Activated T-cell treated with anti-CD3 and anti-CD28 coated beads for 4 hours (primary cell): ENCODE results near the gene SLC1A4.
"Not testable (repeated sequence)": the region's sequence is repeated elsewhere in the genome, so short reads cannot be mapped to it uniquely, and the experiment has no call there.

Experiments used
- DNase-seq: peaks from one replicate; pipeline ENCODE4 v3.0.0-alpha.2; 2020

Gene SLC1A4

DNA sequence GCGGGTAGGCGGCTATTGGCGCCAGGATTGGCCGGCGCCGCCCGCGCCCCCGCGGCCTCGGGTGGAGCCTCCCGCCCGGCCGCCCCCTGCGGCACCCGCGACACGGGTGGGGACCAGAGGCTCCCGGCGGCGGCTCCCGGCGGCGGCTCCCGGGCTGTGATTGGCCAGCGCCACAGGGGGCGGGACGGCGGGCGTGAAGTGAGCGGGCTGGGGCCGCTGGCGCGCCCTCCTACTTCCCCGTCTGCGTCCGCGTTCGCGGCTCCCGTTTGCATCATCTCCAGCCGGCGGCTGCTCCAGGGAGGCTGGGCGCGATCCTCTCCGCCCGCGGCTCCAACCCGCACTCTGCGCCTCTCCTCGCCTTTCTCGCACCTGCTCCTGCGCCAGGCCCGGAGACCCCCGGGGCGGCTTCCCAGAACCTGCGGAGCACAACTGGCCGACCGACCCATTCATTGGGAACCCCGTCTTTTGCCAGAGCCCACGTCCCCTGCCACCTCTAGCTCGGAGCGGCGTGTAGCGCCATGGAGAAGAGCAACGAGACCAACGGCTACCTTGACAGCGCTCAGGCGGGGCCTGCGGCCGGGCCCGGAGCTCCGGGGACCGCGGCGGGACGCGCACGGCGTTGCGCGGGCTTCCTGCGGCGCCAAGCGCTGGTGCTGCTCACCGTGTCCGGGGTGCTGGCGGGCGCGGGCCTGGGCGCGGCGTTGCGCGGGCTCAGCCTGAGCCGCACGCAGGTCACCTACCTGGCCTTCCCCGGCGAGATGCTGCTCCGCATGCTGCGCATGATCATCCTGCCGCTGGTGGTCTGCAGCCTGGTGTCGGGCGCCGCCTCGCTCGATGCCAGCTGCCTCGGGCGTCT is at the start of gene SLC1A4:
SLC1A4 (plus strand) TSS at position 274 of the 856 bp plus-strand sequence; CDS start at position 519, 245 bp downstream.
- peak; percentile 74 for DNase-seq

DNA sequence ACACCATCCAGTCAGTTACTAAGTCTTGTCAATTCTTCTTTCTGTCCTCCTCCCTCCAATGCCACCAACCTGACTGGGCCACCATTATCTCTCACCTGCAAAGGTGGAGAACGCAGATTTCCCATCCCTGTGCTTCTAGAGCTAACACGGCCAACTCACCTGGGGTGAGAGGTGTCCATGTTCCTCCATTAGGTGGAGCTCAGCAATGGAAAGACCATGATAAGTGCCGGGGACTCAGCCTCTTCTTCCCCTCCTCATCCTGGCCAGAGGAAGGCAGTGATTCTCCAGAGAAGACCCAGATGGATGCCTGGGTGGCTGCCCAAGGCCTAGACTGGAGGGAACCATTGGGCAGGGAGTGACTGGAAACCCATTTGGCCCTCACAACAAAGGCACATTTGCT is 48.1 kb upstream of the SLC1A4 start:
- no peak for DNase-seq

DNA sequence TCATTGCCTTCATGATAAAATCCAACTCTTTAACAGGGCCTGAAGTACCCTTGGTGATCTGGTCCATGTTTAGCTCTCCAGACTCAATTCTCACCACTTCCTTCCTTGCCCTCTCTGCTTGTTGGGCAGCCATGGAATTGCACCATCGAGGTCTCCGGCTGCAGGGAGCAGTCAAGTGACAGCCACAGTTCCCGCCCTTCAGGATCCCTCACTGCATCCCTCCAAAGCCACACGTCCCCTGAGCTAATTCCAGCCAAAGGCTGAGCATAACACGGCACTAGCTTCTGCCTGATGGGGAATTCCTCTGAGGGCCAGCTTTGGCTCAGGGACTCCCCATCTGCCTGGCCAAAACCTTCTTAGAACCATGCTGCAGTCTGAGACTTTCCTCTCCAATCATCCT is 47.4 kb upstream of the SLC1A4 start:
- no peak for DNase-seq

DNA sequence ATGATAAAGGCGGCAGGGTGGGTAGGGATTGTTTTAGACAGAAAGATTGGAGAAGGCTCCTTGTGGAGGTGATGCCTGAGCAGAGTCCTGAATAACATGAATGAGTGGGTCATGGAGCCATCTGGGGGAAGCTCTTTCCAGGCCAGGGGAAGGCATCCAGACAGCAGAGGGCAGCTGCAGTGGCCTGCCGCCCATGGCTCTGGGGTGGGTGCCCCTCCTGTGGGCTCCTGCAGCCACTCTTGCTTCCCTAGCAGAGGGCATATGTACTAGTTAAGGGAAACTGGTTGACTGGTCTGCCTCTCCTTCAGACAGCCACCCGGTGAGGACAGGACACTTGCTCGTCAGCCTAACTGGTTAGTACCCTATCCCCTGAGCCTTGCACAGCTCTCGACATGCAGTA is 46.5 kb upstream of the SLC1A4 start:
- no peak for DNase-seq

DNA sequence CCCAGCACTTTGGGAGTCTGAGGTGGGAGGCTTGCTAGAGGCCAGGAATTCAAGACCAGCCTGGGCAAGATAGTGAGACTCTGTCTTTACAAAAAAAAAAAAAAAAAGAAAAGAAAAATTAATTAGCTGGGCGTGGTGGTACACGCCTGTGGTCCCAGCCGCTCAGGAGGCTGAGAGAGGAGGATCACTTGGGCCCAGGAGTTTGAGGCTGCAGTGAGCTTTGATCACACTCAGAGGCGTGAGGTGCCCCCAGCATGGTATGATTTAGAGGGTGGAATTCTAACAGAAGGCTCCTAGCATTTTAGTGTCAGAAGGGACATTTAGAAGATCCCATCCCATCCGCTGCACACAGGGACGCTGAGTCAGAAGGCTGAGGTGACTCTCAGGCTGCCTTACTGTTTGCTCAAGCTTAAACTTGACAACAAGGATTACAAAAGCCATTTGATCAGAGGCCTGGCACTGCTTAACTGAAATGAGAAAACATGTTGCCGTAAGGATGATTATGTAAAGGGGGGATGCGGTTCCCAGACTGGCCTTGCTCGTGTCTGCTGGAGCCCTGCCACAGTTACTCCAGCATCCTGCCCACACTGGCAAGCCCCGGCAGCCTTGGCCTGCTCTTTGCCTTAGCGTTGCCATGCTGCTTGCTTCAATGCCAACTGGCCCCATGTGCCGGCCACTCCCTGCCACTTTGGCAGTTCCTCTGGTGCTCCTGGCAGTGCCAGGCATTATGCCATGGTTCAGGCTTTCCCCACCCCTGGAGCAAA is 45.6 kb upstream of the SLC1A4 start:
- no peak for DNase-seq

DNA sequence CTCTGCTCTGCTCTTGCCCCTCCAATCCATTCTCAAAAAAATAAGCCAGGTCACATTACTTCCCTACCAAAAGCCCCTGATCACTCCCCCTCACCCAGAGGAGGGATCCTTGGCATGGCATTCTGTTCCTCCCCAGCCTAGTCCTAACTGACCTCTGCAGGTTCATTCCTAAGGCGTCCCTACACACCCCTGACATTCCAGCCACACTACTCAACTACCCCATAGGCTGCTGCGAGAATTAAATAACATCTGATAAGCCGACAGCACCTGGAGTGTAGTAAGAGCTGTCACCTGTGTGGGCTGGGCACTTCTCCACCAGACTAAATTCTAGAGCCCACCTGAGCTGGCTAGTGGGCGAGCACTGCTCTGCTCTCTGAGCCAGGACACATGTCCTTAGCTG is 44.7 kb upstream of the SLC1A4 start:
- no peak for DNase-seq

DNA sequence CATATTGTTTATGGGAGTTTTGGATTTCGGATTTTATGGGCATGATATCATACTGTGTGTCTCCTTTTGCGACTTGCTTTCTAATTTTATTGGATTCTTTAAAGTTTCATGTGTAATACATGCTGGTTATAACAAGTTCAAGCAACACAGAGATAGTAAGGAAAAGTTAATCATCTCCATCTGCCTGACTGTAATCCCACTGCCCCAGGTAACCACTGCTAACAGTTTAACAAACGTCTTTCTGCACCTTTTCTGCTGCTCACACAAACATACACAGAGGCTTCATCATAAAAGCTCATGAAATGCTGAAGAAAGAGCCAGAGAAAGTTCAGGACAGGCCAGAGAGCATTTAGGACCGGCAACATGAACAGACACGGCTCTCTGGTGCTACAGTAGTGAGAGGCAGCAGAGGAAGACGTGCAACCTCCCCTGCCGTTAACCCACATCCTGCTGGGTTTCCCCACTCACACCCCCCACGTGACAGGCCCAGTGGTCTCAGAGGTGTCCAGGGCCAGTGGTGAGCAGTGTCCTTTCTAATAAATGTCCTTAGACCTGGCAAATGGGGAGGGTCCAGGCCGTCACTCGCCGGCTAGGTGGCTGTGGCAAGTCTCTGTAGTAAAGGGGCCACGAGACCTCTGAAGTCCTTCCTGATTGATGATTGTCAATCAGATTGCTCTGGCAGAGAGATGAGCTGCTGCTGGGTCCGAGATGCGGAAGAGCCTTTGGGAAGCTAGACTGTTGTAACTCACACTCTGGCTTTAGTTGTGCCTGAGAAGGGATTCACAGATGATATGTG is 43.0 kb upstream of the SLC1A4 start:
- peak; percentile 41 for DNase-seq

DNA sequence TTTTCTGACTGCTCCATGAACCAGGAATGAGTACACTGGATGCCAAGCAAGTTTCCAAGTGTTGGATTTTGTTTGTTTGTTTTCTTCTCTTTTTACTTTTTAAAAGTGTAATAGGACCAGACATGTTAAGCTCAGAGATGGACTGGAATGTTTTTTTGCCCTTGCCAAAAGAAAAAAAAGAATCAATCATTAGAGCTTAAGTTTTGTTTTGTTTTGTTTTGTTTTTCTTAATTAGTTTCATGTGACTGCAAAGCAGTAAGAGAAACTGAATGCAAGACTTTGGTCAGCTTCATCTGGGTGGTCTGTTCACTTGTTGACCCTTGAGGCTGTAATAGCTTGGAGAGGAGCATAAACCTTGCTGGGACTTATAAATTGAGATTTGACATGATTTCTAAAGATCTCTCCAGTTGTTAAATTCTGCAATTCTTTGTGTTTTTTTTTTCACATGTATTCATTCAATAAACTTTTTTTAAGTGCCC is 42.4 kb upstream of the SLC1A4 start:
- no peak for DNase-seq

DNA sequence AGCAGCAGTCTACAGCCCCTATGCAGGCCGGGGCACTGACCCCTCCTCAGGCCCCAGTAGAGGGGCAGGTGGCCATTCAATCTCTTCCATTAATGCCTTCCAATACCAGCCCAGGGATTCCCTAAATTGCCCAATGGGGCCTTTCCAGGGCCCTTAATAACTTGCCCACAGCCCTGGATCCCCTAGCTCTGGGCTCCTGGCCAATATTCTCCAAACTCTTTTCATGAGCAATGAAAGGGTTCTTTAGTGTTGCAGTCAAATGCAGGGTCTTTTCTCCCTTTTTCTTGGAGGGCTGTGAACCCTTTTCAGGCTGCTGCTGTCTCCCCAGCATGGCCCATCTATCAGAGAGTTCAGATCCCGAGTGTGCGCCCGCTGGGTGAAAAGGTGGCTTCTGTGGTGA is 41.3 kb upstream of the SLC1A4 start:
- no peak for DNase-seq

DNA sequence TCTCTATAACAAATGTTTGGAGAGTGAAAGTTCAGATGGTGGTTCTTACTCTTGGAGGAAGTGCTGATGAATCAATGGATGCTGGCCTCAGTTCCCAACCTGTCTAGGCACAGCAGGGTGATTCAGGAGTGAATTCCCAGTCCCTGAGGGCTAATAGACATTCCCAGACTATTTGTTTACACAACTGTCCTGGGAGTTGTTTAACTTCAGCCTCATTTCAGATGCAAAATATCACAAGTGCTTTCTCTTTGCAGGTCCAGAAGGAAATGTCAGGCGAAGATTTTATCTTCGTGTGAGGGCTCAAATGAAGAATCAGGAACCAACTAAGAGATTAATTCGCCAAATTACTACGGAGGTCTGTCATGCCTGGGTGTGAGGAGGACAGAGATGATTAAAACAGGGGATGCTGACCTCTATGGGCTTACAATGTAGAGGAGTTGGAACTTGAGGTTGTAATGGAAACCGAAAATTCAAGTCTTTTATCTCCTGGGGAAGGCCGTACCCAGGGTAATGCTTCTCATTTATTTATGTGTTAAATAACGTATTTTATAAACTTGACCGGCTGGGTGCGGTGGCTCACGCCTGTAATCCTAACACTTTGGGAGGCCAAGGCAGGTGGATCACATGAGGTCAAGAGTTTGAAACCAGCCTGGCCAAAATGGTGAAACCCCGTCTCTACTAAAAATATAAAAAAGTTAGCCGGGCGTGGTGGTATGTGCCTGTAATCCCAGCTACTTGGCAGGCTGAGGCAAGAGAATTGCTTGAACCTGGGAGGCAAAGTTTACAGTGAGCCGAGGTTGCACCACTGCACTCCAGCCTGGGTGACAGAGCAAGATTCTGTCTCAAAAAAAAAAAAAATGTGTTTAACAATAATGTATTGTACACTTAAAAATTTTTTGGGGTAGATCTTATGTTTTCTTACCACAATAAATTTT is 38.7 kb upstream of the SLC1A4 start:
- DNase-seq = no peak

DNA sequence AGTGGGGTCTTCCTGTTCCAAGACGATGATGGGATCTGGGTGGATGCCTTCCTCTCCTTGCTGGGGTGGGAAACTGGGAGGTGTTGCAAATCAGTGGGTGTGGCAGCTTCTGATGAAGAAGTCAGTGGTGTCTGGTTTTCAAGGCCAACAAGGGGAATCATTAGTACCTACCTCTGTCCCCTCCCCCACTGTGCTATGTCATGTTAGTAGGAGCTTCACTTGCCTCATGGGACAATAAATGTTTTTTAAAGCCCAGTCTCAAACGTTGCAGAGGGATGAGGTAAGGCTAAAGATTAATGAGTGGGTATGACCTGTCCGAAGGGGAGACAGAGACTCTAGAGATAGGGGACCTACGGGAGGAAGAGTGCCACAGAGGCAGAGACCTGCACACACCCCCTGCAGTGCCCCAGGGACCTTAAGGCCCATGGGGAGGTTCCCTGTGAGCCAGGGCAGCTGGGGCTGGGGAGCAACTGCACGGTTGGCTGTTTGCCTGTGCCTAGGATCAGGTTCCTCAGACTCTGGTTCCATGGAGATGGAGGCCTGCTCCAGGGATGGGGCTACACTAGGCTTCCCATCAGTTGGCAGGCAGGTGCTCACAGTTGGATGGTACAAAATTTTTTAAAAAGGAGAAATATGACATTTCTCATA is 37.8 kb upstream of the SLC1A4 start:
- DNase-seq = no peak

DNA sequence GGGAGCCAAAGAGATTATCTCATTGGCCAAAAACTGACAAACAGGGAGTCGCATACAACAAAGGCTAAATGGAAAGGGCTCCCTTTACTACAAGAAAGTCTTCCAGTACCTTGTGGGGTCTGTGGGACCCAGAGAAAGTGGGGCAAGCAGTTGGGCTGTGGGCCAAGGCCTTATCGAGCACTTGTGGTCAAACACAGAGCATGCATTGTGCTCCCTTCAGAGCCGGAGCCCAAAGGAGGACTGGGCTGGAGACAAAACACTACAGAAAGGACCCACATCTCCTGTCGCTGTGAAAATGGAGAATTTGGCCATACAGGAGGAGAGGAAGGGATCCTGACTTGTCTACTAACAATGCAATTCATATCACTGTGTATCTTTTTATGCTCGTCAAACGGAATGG is 37.1 kb upstream of the SLC1A4 start:
- DNase-seq = no peak

DNA sequence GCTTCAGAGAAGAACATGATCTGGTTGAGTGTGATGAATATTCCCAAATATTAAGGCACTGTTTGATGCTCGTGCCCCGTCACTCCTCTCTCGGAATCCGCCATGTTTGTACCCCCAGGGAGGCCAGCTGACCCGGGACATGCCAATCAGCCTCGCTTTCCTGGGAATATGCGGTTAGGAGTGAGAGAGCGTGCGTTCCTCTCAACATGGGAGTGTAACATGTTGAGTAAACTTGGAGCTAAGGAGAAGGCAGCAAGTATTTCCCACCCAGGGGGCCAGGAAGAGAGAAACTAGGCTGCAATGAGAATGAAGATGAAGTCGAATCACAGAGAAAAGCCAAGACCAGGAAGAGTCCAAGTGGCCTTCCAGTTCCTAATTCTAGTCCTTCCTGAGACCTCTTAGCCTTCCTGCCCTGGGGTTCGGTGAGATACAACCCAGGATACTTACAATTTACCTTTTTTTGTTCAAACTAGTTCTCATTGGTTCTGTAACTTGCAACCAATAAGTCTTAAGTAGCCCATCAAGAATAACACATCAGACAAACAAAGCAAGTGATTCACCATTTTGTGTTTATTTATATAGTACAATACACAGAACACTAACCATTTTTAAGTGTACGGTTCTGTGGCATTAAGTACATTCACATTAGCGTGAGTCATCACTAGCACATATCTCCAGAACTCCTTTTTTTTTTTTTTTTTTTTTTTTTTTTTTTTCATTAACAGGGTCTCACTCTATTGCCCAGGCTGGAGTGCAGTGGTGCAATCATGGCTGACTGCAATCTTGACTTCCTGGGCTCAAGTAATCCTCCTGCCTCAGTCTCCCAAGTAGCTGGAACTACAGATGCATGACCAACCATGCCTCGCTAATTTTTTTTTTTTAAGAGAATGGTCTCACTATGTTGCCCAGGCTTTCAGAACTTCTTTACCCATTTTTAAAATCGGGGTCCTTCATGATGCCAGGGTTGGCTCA is 36.4 kb upstream of the SLC1A4 start:
- no peak for DNase-seq

DNA sequence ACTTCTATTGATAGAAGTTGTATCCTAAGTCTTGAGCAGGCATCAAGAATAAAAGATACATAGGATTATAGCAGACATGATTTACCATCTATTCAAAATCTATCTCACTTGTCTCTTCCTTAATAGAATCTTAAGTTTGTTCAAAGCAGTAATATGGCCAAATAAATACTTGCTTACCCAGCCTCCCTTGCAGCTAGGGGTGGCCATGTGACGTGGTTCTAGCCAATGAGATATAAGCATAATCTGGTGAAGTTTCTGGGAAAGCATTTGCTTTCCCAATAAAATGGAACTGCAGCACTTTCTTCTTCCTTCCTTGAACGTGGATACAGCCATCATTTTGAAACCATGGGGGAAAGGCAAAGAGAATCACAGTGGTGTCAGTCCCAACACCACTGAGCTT is 33.7 kb upstream of the SLC1A4 start:
- DNase-seq = no peak

DNA sequence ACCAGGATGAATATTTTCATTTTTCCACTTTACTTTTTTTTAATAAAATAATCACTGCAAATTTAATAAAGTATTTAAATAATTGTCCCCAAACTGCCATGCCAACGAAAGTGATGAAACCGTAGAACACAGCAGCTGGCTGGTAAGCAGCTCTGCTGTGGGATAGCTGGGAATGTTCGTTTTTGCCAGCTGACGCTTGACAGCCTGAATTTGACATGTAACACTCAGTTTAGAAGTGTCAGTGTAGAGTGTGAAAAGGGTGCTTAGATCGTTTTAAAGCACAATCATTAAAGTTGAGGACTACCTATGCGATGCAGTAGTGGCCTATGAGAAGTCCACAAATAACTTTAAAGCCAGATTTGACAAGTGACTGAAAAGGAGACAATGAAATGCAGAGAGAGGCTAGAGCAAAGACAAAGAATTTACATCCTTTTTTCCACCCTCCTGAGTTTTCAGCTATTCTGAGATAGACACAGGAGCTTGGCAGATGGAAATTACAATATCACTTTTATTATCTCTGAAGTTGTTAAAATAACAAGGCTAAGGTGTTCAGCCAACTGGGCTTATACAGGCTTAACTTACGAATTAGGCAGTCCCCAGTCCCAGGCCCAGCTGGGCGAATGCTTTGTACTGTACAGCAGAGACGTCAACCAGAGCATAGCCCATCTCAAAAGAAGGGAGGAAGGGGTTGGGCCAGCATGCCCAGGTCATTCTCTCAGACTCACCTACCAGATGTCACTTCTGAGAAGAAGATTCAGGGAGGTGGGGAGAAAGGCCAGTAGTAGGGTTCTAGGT is 31.9 kb upstream of the SLC1A4 start:
- DNase-seq = no peak

DNA sequence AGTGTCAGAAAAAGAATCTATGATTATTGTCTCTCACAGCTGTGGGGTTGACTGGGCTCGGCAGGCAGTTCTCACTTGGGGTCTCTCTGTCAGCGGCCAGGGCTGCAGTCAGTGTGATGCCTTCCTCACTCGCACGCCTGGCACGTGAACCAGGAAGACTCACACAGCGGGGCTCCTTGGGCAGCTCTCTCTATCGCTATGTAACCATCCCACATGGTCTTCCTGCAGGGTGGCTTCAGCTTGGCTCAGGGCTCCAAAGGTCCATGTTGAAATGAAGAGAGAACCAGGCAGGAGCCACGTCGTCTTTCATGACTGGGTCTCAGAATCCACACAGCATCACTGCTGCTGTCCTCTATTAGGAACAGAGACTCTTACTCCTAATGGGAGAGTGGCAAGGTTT is 30.6 kb upstream of the SLC1A4 start:
- no peak for DNase-seq

DNA sequence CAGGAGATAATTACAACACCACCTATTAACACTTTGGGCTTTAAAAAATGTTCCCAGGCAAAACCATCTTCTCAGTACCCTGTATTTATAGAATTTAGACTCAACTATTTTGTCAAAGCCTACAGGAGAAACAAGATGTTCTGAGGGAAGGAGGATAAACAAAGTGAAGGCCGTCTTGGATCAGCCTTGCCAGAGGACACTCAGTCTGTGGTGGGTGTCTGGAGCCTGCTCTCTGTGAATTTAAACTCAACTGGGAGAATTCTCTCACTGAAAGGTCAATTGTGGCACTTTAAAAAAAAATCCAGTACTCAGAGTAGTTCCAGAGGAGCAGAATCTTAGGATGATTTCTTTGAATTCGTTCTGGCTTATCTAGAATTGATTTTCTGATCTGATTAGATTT is 28.4 kb upstream of the SLC1A4 start:
- DNase-seq = no peak

DNA sequence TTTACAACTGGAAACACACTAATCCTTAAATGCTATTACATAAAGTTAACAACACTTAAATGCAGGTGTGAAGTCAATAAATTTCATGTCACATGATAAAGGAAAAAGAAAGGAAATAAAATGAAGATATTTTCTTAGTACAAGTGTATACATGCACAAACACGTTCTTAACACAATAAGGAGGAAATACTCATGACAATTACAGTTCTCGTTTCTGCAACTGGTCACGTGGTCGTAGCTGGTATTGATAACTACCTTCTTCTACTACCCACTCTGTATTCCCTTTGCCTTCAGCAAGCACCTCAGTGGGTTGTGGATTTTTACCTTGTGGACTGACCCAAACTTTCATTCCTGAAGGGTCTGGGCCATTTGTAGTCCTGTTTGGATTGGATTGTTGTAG is 26.1 kb upstream of the SLC1A4 start:
- not testable (repeated sequence) for DNase-seq

DNA sequence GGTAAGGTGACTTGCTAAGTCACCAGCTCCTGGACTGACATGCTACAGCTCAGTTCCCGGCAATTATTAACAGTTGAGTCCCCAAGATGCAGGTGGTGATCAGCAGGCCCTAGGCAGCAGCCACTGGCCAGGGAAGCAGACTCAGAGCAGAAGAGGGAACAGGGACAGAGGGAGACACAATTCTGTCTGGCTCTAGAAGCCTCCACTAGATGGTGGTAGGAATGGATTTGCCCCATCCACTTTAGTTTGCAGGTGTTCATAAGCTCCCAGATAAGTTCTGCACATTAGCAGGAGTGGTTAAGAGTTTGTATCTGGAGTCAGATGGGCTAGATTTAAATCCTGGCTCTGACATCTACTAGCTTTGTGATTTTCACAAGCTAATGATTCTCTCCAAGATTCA is 25.5 kb upstream of the SLC1A4 start:
- no peak for DNase-seq

DNA sequence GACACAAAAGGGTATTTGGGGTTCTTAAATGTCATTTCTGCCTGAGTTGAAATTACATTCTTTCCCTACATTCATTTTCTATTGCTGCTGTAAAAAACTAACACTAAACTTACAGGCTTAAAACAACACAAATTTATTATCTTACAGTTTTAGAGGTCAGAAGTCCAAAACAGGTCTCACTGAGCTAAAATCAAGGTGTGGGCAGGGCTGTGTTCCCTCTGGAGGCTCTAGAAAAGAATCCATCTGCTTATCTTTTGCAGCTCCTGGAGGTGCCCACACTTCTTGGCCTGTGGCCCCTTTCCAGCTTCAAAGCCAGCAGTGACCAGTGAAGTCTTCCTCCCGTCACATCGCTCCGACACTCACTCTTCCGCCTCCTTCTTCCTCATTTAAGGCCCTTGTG is 23.2 kb upstream of the SLC1A4 start:
- no peak for DNase-seq
